GM23338 (cell line): ENCODE data around the gene EIF1B. TPM values are rescaled to one million over a fixed set of nuclear protein-coding genes. Genes with fewer than 3 reads are reported as not detected.

Experiments used
- ATAC-seq: fragments of 200-7000 bp; cut with Tn5 transposase; 3 replicates; pipeline ENCODE4 v1.9.1; 2020
- DNase-seq: peaks from one replicate; pipeline ENCODE4 v3.0.0-alpha.2; 2015; ENCODE audit warnings: low spot score
- H2AFZ ChIP-seq: fragments of 200-600 bp; sonication (generic); 2 replicates; pipeline ENCODE4 v1.8.0; 2016; ENCODE audit warnings: antibody characterized with exemption, mild to moderate bottlenecking, moderate library complexity
- H3F3A ChIP-seq: fragments of 200-600 bp; sonication (generic); replicated peaks from 2 replicates; pipeline ENCODE4 v1.8.0; 2017; ENCODE audit warnings: antibody characterized with exemption, mixed run types, low read depth
- H3K27ac ChIP-seq: fragments of 200-600 bp; sonication (generic); 2 replicates; pipeline ENCODE4 v1.6.1; 2016; ENCODE audit warnings: low read depth
- H3K27me3 ChIP-seq: fragments of 200-600 bp; sonication (generic); 2 replicates; pipeline ENCODE4 v1.8.0; 2016; ENCODE audit warnings: mild to moderate bottlenecking, mixed run types, moderate library complexity; ENCODE audit not compliant: insufficient read depth
- H3K36me3 ChIP-seq: fragments of 200-600 bp; sonication (generic); 2 replicates; pipeline ENCODE4 v1.8.0; 2016; ENCODE audit warnings: mild to moderate bottlenecking; ENCODE audit not compliant: insufficient read depth
- H3K4me1 ChIP-seq: fragments of 200-600 bp; sonication (generic); 2 replicates; pipeline ENCODE4 v1.8.0; 2016; ENCODE audit warnings: mild to moderate bottlenecking, moderate library complexity; ENCODE audit not compliant: insufficient read depth
- H3K4me2 ChIP-seq: fragments of 200-600 bp; sonication (generic); 2 replicates; pipeline ENCODE4 v1.7.1; 2017; ENCODE audit warnings: mixed run types
- H3K4me3 ChIP-seq: fragments of 200-600 bp; sonication (generic); 2 replicates; pipeline ENCODE4 v1.6.1; 2016; ENCODE audit warnings: mixed run types
- H3K79me2 ChIP-seq: fragments of 200-600 bp; sonication (generic); replicated peaks from 2 replicates; pipeline ENCODE4 v1.8.0; 2017; ENCODE audit warnings: mild to moderate bottlenecking; ENCODE audit not compliant: insufficient read depth
- H3K9me2 ChIP-seq: fragments of 200-600 bp; sonication (generic); 2 replicates; pipeline ENCODE4 v1.8.0; 2017; ENCODE audit not compliant: insufficient read depth
- H4K20me1 ChIP-seq: fragments of 200-600 bp; sonication (generic); replicated peaks from 2 replicates; pipeline ENCODE4 v1.8.0; 2017; ENCODE audit warnings: mild to moderate bottlenecking; ENCODE audit not compliant: insufficient read depth
- H3K27ac Mint-ChIP-seq: 2 replicates; pipeline ENCODE4 v1.8.0; 2020; ENCODE audit warnings: inconsistent platforms, mild to moderate bottlenecking, moderate library complexity, mixed read lengths
- H3K27me3 Mint-ChIP-seq: 3 replicates; pipeline ENCODE4 v1.8.0; 2022; ENCODE audit warnings: low read depth, mild to moderate bottlenecking, moderate library complexity, mixed read lengths, inconsistent platforms; ENCODE audit not compliant: insufficient read depth, poor library complexity
- H3K36me3 Mint-ChIP-seq: 3 replicates; pipeline ENCODE4 v1.8.0; 2021; ENCODE audit warnings: low read depth, mild to moderate bottlenecking, inconsistent platforms, moderate library complexity, mixed read lengths
- H3K4me1 Mint-ChIP-seq: 3 replicates; pipeline ENCODE4 v1.8.0; 2020; ENCODE audit warnings: mild to moderate bottlenecking, inconsistent platforms, mixed read lengths
- H3K4me3 Mint-ChIP-seq: 3 replicates; pipeline ENCODE4 v1.8.0; 2021; ENCODE audit warnings: moderate library complexity, mild to moderate bottlenecking, inconsistent platforms, mixed read lengths
- H3K9me3 Mint-ChIP-seq: 3 replicates; pipeline ENCODE4 v1.8.0; 2020; ENCODE audit warnings: moderate library complexity, mild to moderate bottlenecking, inconsistent platforms, mixed read lengths
- CREB1 ChIP-seq: fragments of 250-450 bp; sonication (Bioruptor Pico); IDR thresholded peaks from 2 replicates; pipeline ENCODE4 v1.5.0; 2020; ENCODE audit warnings: low read depth, mild to moderate bottlenecking, moderate library complexity
- EZH2 ChIP-seq: fragments of 200-600 bp; sonication (generic); IDR thresholded peaks from one replicate; pipeline ENCODE4 v1.8.0; 2017; ENCODE audit warnings: antibody characterized with exemption, mild to moderate bottlenecking, low read depth; ENCODE audit not compliant: unreplicated experiment
- EZH2phosphoT487 ChIP-seq: fragments of 200-600 bp; sonication (generic); IDR thresholded peaks from one replicate; pipeline ENCODE4 v1.8.1; 2018; ENCODE audit warnings: antibody characterized with exemption; ENCODE audit not compliant: unreplicated experiment
- JUNB ChIP-seq: IDR thresholded peaks from one replicate; pipeline ENCODE4 v1.6.1; 2016; ENCODE audit warnings: antibody characterized with exemption; ENCODE audit not compliant: unreplicated experiment
- NANOG ChIP-seq: IDR thresholded peaks from 2 replicates; pipeline ENCODE4 v1.6.1; 2016; ENCODE audit warnings: antibody characterized with exemption, borderline replicate concordance
- POLR2AphosphoS5 ChIP-seq: IDR thresholded peaks from 2 replicates; pipeline ENCODE4 v1.6.1; 2016; ENCODE audit warnings: antibody characterized with exemption, low read depth
- STAT1 ChIP-seq: IDR thresholded peaks from one replicate; pipeline ENCODE4 v1.6.1; 2016; ENCODE audit warnings: antibody characterized with exemption; ENCODE audit not compliant: unreplicated experiment
- ZNF114 ChIP-seq: fragments of 250-450 bp; sonication (Bioruptor Pico); IDR thresholded peaks from 2 replicates; pipeline ENCODE4 v1.5.0; 2020; ENCODE audit warnings: mild to moderate bottlenecking, moderate library complexity
- ZNF331 ChIP-seq: fragments of 250-450 bp; sonication (Bioruptor Pico); IDR thresholded peaks from 2 replicates; pipeline ENCODE4 v1.5.0; 2020; ENCODE audit warnings: low read depth, mild to moderate bottlenecking, moderate library complexity
- polyA plus RNA-seq: library from polyadenylated mRNA; unstranded; fragments of >200 nt; fragmentation: Nextera tagmentation; extraction: Ambion mirVana; gene quantifications from 2 replicates; pipeline ENCODE4 v1.2.1, GENCODE V29; 2016
- total RNA-seq: library from RNA; depleted of rRNA; stranded (reverse); fragments of >200 nt; shearing (Covaris generic); gene quantifications from 2 replicates; pipeline ENCODE4 v1.2.3, GENCODE V29; 2014
- TF ChIP-seq, protein P1 (sequence below): IDR thresholded peaks from 2 replicates; pipeline ENCODE4 v1.6.1; 2016; ENCODE audit warnings: antibody characterized with exemption
- TF ChIP-seq, protein P2 (sequence below), 2 experiments: fragments of 200-600 bp in 1 of 2; sonication (generic) in 1 of 2; conservative IDR thresholded peaks; 2 replicates each; pipeline versions ENCODE4 v1.5.1 to v1.6.1; 2016 to 2017; ENCODE audit warnings: antibody characterized with exemption in 2 of 2, low read depth in 2 of 2, mild to moderate bottlenecking in 2 of 2, moderate library complexity in 1 of 2
- TF ChIP-seq, protein P3 (sequence below): IDR thresholded peaks from one replicate; pipeline ENCODE4 v1.6.1; 2018; ENCODE audit warnings: antibody characterized with exemption; ENCODE audit not compliant: unreplicated experiment
- TF ChIP-seq, protein P4 (sequence below): fragments of 250-450 bp; sonication (Bioruptor Pico); IDR thresholded peaks from 2 replicates; pipeline ENCODE4 v1.5.0; 2020; ENCODE audit warnings: mild to moderate bottlenecking, moderate library complexity

Gene EIF1B
- total and polyA plus RNA-seq, 2 experiments from 2014 or later: 24.4 to 229 TPM

DNA sequence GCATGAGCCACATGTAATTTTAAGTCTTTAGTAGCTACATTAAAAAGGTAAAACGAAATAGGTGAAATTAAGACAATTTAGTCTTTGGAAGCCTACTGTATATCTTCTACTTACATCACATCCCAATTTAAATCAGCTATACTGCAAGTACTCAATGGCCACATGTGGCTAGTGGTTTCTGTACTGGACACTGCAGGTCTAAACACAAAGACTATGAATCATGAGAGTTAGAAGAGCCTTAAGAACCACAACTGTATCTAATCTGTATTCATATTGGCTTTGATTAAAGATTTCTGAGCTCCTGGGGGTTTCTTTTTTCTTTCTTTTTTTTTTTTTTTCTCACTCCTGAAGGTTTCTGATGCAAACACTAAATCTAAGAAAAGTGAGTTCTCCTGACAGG is 2.3 kb upstream of the EIF1B start:
- H3K79me2 ChIP-seq: peaks cover 15% of the 10 kb centered on the region
- no peaks in the 10 kb centered on the region for H4K20me1 ChIP-seq
- H3K27me3 Mint-ChIP-seq: peaks cover 2% of the 10 kb centered on the region
- no peak for DNase-seq
- H3K27ac Mint-ChIP-seq: no peak overlapping the region
- H3K36me3 Mint-ChIP-seq: peaks cover 21% of the 10 kb centered on the region
- no peaks in the 10 kb centered on the region for H3K9me2 ChIP-seq
- no peak overlapping the region for H3K27ac ChIP-seq
- ATAC-seq: no peak
- peaks cover 11% of the 10 kb centered on the region; the same call in 2 of the 3 replicates for H3K4me1 Mint-ChIP-seq
- no peak overlapping the region for H3K4me2 ChIP-seq
- H2AFZ ChIP-seq: no peak overlapping the region
- H3K4me1 ChIP-seq: peaks cover 5% of the 10 kb centered on the region; the same call in 1 of the 2 replicates
- H3K9me3 Mint-ChIP-seq: no peaks in the 10 kb centered on the region
- no peak for TF ChIP-seq ZNF331 (CRISPR knock-in tag)
- TF ChIP-seq EZH2phosphoT487: no peak
- TF ChIP-seq CREB1 (CRISPR knock-in tag): no peak
- no peak for TF ChIP-seq POLR2AphosphoS5
- TF ChIP-seq, protein P1, sequence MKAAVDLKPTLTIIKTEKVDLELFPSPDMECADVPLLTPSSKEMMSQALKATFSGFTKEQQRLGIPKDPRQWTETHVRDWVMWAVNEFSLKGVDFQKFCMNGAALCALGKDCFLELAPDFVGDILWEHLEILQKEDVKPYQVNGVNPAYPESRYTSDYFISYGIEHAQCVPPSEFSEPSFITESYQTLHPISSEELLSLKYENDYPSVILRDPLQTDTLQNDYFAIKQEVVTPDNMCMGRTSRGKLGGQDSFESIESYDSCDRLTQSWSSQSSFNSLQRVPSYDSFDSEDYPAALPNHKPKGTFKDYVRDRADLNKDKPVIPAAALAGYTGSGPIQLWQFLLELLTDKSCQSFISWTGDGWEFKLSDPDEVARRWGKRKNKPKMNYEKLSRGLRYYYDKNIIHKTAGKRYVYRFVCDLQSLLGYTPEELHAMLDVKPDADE: no peak
- no peak for TF ChIP-seq NANOG
- no peak for TF ChIP-seq JUNB
- TF ChIP-seq EZH2: no peak
- TF ChIP-seq, protein P2, sequence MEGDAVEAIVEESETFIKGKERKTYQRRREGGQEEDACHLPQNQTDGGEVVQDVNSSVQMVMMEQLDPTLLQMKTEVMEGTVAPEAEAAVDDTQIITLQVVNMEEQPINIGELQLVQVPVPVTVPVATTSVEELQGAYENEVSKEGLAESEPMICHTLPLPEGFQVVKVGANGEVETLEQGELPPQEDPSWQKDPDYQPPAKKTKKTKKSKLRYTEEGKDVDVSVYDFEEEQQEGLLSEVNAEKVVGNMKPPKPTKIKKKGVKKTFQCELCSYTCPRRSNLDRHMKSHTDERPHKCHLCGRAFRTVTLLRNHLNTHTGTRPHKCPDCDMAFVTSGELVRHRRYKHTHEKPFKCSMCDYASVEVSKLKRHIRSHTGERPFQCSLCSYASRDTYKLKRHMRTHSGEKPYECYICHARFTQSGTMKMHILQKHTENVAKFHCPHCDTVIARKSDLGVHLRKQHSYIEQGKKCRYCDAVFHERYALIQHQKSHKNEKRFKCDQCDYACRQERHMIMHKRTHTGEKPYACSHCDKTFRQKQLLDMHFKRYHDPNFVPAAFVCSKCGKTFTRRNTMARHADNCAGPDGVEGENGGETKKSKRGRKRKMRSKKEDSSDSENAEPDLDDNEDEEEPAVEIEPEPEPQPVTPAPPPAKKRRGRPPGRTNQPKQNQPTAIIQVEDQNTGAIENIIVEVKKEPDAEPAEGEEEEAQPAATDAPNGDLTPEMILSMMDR (conservative IDR thresholded peaks at IDR 0.05; ENCODE audit: low read depth in 2 of 2): no peak
- TF ChIP-seq, protein P3, sequence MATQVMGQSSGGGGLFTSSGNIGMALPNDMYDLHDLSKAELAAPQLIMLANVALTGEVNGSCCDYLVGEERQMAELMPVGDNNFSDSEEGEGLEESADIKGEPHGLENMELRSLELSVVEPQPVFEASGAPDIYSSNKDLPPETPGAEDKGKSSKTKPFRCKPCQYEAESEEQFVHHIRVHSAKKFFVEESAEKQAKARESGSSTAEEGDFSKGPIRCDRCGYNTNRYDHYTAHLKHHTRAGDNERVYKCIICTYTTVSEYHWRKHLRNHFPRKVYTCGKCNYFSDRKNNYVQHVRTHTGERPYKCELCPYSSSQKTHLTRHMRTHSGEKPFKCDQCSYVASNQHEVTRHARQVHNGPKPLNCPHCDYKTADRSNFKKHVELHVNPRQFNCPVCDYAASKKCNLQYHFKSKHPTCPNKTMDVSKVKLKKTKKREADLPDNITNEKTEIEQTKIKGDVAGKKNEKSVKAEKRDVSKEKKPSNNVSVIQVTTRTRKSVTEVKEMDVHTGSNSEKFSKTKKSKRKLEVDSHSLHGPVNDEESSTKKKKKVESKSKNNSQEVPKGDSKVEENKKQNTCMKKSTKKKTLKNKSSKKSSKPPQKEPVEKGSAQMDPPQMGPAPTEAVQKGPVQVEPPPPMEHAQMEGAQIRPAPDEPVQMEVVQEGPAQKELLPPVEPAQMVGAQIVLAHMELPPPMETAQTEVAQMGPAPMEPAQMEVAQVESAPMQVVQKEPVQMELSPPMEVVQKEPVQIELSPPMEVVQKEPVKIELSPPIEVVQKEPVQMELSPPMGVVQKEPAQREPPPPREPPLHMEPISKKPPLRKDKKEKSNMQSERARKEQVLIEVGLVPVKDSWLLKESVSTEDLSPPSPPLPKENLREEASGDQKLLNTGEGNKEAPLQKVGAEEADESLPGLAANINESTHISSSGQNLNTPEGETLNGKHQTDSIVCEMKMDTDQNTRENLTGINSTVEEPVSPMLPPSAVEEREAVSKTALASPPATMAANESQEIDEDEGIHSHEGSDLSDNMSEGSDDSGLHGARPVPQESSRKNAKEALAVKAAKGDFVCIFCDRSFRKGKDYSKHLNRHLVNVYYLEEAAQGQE: no peak
- no peak for TF ChIP-seq STAT1
- no peak for TF ChIP-seq ZNF114 (CRISPR knock-in tag)
- TF ChIP-seq, protein P4, sequence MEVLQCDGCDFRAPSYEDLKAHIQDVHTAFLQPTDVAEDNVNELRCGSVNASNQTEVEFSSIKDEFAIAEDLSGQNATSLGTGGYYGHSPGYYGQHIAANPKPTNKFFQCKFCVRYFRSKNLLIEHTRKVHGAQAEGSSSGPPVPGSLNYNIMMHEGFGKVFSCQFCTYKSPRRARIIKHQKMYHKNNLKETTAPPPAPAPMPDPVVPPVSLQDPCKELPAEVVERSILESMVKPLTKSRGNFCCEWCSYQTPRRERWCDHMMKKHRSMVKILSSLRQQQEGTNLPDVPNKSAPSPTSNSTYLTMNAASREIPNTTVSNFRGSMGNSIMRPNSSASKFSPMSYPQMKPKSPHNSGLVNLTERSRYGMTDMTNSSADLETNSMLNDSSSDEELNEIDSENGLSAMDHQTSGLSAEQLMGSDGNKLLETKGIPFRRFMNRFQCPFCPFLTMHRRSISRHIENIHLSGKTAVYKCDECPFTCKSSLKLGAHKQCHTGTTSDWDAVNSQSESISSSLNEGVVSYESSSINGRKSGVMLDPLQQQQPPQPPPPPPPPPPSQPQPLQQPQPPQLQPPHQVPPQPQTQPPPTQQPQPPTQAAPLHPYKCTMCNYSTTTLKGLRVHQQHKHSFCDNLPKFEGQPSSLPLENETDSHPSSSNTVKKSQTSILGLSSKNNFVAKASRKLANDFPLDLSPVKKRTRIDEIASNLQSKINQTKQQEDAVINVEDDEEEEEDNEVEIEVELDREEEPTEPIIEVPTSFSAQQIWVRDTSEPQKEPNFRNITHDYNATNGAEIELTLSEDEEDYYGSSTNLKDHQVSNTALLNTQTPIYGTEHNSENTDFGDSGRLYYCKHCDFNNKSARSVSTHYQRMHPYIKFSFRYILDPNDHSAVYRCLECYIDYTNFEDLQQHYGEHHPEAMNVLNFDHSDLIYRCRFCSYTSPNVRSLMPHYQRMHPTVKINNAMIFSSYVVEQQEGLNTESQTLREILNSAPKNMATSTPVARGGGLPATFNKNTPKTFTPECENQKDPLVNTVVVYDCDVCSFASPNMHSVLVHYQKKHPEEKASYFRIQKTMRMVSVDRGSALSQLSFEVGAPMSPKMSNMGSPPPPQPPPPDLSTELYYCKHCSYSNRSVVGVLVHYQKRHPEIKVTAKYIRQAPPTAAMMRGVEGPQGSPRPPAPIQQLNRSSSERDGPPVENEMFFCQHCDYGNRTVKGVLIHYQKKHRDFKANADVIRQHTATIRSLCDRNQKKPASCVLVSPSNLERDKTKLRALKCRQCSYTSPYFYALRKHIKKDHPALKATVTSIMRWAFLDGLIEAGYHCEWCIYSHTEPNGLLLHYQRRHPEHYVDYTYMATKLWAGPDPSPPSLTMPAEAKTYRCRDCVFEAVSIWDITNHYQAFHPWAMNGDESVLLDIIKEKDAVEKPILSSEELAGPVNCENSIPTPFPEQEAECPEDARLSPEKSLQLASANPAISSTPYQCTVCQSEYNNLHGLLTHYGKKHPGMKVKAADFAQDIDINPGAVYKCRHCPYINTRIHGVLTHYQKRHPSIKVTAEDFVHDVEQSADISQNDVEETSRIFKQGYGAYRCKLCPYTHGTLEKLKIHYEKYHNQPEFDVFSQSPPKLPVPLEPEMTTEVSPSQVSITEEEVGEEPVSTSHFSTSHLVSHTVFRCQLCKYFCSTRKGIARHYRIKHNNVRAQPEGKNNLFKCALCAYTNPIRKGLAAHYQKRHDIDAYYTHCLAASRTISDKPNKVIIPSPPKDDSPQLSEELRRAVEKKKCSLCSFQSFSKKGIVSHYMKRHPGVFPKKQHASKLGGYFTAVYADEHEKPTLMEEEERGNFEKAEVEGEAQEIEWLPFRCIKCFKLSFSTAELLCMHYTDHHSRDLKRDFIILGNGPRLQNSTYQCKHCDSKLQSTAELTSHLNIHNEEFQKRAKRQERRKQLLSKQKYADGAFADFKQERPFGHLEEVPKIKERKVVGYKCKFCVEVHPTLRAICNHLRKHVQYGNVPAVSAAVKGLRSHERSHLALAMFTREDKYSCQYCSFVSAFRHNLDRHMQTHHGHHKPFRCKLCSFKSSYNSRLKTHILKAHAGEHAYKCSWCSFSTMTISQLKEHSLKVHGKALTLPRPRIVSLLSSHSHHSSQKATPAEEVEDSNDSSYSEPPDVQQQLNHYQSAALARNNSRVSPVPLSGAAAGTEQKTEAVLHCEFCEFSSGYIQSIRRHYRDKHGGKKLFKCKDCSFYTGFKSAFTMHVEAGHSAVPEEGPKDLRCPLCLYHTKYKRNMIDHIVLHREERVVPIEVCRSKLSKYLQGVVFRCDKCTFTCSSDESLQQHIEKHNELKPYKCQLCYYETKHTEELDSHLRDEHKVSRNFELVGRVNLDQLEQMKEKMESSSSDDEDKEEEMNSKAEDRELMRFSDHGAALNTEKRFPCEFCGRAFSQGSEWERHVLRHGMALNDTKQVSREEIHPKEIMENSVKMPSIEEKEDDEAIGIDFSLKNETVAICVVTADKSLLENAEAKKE (CRISPR knock-in tag): no peak
- H3K36me3 ChIP-seq: peaks cover 8% of the 10 kb centered on the region
- H3K27me3 ChIP-seq: no peaks in the 10 kb centered on the region
- H3K4me3 ChIP-seq: no peak overlapping the region
- H3F3A ChIP-seq: no peaks in the 10 kb centered on the region
- H3K4me3 Mint-ChIP-seq: no peak overlapping the region
